GM21717 (cell line): ENCODE results near the gene HTD2.
"Not testable (repeated sequence)": the region's sequence is repeated elsewhere in the genome, so short reads cannot be mapped to it uniquely, and the experiment has no call there.

Experiments used
- ATAC-seq: cut with Tn5 transposase; IDR thresholded peaks from one replicate; pipeline ENCODE4 v1.9.1; 2021; ENCODE audit warnings: mild to moderate bottlenecking, moderate library complexity; ENCODE audit not compliant: unreplicated experiment

Gene HTD2

DNA sequence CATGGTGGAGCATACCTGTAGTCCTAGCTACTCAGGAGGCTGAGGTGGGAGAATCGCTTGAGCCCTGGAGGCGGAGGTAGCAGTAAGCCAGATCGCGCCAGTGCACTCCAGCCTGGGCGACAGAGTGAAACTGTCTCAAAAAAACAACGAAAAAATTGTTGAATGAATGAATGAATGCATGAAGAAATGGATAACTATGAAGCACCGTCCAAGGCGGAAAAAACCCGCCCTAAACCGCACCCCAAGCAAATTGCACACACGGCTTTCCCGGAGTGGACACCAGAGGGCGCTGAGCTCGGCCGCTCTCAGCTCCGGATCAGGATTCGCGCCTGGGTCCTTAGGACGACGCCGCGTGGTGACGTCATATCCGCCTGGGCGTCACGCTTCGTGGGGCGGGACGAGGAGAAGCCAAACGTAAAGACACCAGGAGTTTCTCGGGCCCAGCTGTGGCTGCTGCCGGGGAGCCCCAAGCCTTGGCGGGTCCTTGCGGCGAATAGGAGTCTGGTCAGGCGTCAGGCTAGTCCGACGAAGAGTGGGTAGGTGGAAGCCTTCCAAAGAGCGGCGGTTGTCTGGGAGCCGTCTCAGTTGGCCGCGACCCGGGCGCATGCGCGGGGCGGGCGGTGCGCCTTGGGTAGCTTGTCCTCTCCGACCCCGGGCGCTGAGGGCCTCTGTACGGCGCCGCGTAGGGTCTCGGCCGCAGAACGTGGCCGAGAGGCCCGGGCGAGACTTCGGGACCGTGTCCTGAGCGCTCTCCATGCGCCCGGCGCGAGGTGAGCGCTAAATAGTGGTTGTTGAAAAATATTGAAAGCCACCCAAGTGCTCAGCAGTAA lies at the start of gene HTD2, which contains the start of gene RPP14:
Gene HTD2 (plus strand): TSS at position 639 of the 830 bp plus-strand sequence. CDS start 11,094 bp downstream, outside the sequence.
Gene RPP14 (plus strand): TSS at position 364 of the 830 bp plus-strand sequence. CDS start 4,085 bp downstream, outside the sequence.
- peak; percentile 89 for ATAC-seq

DNA sequence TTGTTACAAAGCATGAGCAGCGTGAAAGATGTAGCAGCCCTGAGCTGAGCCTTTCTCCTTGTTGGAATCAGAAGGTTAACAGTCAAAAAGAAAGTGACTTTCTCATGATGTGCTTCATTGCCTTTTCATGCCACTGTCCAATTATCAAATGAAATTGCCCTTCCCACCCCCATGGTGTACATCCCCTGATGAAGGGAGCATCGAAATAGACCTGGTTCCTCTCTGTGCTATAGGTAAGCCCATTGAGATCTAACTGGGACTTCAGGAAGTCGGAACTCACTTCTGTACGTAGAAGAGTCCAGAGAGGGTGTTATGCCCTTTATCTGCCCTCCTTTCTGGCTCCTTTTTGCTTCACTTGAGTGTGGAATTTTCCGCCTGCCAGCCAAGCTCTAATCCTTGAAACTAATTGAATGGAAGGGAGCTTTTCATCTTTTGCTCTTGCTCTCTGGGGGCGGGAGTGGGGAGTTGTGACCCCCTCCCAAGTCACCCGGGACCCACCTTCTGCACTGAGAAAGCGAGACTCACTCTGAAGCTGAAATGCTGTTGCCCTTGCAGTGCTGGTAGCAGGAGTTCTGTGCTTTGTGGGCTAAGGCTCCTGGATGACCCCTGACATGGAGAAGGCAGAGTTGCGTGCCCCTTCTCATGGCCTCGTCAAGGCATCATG lies 47.8 kb upstream of the HTD2 start:
- no peak for ATAC-seq

DNA sequence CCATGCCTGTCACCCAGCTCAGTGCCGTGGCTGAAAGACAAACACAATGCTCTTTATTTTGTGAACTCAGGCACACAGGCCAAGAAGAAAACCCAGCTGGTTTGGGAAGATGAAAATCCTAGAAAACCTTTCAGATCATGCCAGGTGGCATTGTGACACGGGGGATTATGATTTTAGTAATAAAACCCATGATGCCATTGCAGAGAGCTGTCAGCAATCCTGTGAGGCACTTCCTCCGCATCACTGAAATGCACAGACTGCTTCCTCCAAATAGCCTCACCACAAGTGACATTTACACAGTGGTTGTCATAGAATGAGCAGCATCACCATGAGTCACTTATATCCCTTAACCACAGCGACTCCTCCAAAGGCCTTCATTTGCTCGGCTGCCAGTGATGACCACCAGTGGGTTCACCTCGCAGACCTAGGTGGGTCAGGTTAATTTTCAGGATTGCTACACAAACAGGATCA lies 46.0 kb upstream of the HTD2 start:
- no peak for ATAC-seq

DNA sequence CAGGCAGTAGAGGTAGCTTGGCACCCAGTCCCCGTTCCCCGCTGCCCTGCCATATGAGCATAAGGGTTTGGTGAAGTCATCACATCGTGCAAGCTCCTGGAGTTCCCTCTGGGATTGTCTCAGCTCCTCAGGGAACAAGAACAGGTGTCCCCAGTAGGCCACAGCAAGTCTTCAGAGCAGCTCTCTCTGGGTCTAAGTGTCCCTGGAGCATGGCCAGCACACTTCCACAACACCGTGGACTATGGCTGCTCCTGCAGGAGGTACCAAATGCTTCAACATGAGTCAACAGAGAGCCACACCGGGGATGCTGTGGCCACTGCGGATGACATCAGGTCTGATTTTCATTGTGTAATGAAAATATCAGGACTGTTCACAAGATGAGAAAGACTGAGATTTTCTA lies 45.6 kb upstream of the HTD2 start:
- no peak for ATAC-seq

DNA sequence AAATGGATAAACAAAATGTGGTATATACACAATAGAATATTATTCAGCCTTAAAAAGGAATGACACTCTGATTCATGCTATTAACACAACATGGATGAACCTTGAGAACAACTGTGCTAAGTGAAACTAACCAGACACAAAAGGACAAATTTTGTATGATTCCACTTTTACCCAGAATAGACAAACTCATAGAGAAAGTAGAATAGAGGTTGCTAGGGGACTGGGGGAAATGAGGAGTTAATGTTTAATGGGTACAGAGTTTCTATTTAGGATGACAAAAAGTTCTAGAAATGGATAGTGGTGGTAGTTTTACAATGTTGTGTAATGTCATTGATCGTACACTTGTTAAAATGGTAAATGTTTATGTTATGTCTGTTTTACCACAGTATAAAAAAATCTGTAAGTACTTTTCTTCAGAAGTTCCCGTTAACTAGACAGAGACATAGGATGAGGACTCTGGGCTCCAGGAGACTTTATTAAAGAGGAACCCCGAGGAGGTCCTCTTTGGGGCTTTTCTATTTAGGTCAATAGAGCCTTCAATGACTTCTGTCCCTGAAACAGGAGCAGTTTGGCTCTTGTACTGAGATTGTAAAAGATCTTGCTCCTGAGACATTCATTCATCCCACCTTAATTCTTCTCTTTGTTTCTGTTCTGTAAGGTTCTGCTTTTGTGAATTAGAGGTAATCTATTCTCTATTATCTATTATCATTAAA lies 44.2 kb upstream of the HTD2 start:
- ATAC-seq: no peak

DNA sequence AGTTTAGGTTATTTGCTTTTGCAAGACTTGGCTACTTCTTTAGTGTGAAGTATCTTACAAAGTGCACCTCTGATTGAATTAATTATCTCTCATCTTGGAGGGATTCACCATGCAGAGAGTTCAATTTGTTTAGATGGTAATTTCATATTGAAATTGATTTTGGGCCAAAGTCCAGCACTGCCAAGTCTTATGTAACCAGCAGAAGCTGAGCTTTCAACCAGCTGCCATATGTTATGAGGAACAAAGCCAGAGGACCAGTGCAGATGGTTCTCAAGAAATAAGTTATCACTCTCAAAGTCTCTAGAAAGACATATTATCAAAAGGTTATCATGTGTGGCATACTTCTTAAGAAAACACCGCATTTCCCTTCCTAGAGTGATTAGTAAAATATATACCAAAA lies 39.7 kb upstream of the HTD2 start:
- no peak for ATAC-seq

DNA sequence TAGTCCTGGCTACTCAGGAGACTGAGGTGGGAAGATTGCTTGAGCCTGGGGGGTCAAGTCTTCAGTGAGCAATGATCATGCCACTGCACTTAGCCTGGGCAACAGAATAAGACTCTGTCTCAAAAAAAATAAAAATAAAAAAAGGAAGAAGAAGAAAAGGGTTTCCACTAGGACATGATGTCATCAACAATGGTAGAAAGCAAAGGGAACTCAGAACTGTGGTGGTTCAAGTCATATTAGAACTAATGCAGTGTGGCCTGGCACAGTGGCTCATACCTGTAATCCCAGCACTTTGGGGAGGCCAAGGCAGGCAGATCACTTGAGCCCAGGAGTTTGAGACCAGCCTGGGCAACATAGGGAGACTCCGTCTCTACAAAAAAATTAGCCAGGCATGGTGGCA lies 38.8 kb upstream of the HTD2 start:
- ATAC-seq: not testable (repeated sequence)

DNA sequence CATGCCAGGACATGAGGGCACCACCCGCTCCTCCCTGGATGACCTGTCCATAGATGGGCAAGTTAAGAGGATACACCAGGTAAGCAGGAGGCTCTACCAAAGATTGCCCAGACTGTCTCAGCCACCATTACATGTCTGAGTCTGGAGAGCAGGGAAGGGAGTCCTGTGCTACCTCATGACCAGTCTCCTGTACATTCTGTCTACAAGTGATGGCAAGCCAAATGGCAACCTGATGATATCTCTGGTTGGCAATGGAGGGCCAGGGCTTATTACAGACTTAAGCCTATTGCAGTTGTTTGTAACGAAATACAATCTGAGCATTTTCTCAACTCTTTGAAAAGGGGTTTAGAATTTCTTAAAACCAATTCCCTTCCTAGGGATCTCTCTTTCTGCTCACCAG lies 37.0 kb upstream of the HTD2 start:
- ATAC-seq: no peak

DNA sequence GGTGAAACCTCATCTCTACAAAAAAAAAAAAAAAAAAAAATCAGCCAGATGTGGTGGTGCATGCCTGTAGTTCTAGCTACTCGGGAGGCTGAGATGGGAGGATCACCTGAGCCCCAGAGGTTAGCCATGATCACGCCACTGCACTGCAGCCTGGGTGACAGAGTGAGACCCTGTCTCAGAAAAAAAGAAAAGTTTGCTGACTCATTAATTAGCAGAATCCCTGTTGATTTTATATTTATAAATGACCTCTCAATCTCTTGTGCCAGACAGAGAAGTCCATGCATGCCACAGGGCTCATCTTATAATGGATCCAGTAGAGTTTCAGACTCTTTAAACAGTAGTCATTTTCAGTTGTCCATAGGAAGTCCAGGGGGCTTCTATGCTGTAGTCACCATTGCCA lies 35.8 kb upstream of the HTD2 start:
- no peak for ATAC-seq

DNA sequence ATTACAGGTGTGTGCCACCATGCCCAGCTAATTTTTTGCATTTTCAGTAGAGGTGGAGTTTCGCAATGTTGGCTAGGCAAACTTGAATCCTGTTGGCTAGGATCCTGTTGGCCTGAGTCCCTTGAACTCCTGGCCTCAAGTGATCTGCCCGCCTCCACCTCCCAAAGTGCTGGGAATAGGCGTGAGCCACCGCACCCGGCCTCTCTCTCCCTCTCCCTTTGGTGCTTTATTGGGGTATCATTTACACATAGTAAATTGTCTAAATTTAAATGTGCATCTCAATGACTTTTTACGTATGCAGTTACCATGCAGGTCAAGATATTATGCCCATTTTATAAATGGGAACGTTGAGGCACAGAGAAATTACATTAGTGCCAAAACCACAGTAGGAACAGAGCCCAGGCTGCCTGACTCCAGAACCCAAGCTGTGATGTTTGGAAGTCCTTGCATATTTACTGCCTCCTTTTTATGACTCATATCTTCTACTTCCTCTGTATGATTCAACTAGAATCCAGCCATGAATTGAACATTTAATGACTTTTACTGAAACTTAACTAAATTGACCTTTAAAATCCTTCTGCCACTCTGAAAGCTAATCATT lies 34.3 kb upstream of the HTD2 start:
- ATAC-seq: no peak

DNA sequence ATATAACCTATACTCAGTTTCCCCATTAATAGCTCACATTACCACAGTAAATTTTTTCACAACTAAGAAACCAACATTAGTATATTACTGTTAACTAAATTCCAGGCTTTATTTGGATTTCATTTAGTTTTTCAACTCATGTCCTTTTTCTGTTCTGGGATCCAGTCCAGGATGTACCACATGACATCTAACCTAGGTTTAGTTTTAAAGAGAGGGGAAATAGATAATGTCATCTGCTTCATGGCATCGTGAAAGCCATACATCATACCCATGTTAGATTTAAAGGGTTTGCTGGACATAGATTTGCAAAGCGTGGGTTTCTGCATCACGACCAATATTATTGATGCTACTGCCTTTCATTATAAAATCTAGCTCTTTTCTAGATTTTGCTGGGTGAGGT lies 33.4 kb upstream of the HTD2 start:
- ATAC-seq: no peak

DNA sequence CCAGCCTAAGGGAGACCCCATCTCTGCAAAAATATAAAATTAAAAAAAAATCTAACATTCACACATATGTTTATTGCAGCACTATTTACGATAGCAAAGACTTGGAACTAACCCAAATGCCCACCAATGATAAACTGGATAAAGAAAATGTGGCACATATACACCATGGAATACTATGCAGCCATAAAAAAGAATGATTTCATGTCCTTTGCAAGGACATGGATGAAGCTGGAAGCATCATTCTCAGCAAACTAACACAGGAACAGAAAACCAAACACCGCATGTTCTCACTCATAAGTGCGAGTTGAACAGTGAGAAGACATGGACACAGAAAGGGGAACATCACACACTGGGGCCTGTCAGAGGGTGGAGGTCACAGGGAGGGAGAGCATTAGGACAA lies 33.0 kb upstream of the HTD2 start:
- not testable (repeated sequence) for ATAC-seq

DNA sequence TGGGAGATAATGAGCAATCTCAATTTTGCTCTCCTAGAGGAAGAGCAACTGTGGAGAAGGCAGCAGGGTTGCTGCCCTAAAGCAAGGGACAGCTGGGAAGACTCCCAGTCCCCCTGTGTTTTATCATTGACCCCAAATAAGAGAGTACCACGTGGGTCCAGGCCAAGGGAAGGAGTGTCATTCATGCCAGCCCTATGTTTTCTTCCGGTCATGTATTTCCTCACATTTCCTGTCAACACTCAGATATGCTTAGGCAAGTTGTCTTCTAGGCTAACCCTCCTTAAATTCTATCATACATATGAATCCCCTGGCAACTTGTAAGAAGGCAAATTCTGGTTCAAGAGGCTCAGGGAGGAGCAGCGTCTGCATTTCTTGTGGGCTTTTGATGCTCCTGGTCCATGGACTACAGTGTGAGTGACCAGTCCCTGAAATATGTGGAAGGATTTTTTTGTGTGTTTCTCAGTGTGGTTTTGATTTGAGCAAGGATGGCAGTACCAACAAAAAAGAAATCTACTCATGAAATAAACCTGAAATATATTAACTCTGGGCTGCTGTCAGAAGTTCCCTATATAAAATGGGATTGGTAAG lies 32.2 kb upstream of the HTD2 start:
- ATAC-seq: no peak

DNA sequence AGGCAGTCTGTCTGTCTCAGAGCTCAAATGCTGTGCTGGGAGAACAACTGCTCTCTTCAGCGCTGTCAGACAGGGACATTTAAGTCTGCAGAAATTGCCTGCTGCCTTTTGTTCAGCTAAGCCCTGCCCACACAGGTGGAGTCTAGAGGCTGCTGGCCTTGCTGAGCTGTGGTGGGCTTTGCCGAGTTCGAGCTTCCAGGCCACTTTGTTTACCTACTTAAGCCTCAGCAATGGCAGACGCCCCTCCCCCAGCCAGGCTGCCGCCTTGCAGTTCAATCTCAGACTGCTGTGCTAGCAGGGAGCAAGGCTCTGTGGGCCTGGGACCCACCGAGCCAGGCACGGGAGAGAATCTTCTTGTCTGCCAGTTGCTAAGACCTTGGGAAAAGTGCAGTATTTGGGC lies 25.3 kb upstream of the HTD2 start:
- ATAC-seq: no peak

DNA sequence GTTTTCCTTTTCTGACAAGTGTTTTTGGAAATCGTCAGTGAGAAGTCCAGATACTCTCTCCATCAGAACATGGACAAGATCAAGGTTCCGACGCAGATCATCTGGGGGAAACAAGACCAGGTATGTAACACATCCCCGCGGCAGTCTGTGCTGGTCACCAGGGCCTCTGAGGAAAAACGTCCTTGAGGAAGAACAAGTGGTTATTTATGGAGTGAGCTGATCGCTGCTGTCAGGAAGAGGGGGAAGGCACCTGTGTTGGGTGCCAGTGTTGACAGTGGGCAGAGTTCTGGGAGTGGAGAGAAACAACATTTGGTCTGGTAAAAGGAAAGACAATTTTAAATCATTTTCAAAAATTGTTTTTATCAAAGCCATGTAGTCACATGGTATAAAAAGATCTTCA lies 21.0 kb upstream of the HTD2 start:
- no peak for ATAC-seq

DNA sequence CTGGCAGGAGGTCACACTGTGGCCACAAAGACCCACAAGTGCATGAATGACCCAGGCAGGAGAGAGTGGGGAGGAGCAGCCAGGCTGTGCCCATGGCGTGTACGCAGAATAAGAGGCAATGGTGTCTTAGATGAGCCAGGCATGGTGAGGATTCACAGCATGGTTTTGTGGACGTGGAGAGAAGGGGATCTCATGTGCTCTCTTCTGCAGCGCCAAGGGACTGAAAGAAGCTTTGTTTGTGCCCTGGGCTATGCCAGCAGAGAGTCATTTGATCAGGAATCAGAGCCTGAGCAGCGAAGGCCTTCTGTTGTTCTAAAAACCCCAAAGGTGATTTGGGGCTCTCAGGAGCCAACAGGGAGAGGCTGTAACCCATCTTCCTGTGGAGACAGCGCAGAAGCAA lies 19.0 kb upstream of the HTD2 start:
- ATAC-seq: no peak

DNA sequence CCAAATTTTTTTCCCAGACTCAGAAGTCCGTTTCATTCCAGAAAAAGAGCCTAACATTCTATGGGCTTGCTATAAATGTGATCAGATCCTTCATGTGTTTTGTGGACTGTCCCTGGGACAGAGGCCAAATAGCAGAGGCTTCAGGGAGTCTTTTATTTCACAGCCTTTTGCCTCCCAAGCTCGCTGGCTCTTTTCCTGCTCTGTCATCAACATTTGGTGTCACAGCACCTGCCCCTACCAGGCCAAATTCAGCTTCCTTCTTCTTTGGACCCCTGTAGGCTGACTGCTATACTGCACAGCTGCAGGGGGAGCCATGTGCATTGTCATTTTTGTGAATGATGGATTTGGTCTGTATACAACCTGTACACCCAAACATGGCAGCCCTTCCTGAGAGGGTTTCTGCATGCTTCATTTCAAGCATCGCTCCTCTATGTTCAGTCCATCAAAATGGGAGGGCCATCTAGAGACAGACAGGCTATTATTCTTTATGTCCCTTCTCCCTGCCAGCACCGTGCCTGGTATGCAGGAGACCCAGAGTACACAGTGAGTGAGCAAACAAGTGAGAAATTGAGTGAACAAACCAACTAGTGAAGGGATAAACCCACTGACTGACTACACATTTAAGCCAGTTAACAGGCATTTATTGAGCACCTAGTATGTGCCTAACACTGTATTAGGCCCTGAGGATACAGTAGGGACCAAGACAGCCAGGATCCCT lies 18.1 kb upstream of the HTD2 start:
- no peak for ATAC-seq

DNA sequence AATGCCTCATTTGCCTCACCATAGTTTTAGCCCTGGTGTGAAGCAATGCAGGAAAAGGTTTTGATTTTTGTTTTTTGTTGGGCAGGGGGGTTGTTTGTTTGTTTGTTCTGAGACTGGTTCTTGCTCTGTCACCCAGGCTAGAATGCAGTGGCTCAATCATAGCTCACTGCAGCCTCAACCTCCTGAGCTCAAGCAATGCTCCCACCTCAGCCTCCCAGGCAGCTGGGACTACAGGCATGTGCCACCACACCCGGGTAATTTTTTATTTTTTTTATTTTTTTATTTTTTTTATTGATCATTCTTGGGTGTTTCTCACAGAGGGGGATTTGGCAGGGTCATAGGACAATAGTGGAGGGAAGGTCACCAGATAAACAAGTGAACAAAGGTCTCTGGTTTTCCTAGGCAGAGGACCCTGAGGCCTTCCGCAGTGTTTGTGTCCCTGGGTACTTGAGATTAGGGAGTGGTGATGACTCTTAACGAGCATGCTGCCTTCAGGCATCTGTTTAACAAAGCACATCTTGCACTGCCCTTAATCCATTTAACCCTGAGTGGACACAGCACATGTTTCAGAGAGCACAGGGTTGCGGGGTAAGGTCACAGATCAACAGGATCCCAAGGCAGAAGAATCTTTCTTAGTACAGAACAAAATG lies 17.2 kb upstream of the HTD2 start:
- ATAC-seq: not testable (repeated sequence)

DNA sequence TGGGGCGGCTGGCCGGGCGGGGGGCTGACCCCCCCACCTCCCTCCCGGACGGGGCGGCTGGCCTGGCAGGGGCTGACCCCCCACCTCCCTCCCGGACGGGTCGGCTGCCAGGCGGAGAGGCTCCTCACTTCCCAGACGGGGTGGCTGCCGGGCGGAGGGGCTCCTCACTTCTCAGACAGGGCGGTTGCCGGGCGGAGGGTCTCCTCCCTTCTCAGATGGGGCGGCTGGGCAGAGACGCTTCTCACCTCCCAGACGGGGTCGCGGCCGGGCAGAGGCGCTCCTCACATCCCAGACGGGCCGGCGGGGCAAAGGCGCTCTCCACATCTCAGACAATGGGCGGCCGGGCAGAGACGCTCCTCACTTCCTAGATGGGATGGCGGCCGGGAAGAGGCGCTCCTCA lies 15.9 kb upstream of the HTD2 start:
- ATAC-seq: not testable (repeated sequence)
